ENCODE data around the gene PPAN.

Gene PPAN

GRCh38 chr19:10113964-10114650 lies 7.9 kb downstream of the PPAN start:
- TF ChIP-seq FOXP2 (optimal IDR thresholded peaks at IDR 0.05; ENCODE audit: borderline replicate concordance, extremely low read depth, extremely low read length, insufficient read depth) (peak; percentile 26), POLR2AphosphoS5 (IDR thresholded peaks at IDR 0.05; ENCODE audit: low read depth, low read length) (0 out of 2 replicates have a peak, but pooled peaks have one; percentile 17), REST (IDR thresholded peaks at IDR 0.05; ENCODE audit: insufficient read depth in 1 of 2, low read depth in 2 of 2, low read length in 2 of 2) (no peak)

GRCh38 chr19:10114651-10115391 lies 8.7 kb downstream of the PPAN start:
- TF ChIP-seq FOXP2 (optimal IDR thresholded peaks at IDR 0.05; ENCODE audit: borderline replicate concordance, extremely low read depth, extremely low read length, insufficient read depth) (peak; percentile 8), SIN3A (IDR thresholded peaks at IDR 0.05; ENCODE audit: borderline replicate concordance, insufficient read depth, low read length) (no peak)

GRCh38 chr19:10115392-10116084 lies 9.4 kb downstream of the PPAN start:
- TF ChIP-seq SIN3A (IDR thresholded peaks at IDR 0.05; ENCODE audit: borderline replicate concordance, insufficient read depth, low read length), result no peak
- no peak for TF ChIP-seq TAF1 (IDR thresholded peaks at IDR 0.05; ENCODE audit: borderline replicate concordance, insufficient read depth, low read length)

- TF ChIP-seq POLR2AphosphoS5 (IDR thresholded peaks at IDR 0.05; ENCODE audit: low read depth, low read length) (no peak), SIN3A (IDR thresholded peaks at IDR 0.05; ENCODE audit: borderline replicate concordance, insufficient read depth, low read length) (no peak), REST (IDR thresholded peaks at IDR 0.05; ENCODE audit: insufficient read depth in 1 of 2, low read depth in 2 of 2, low read length in 2 of 2) (no peak), TAF1 (IDR thresholded peaks at IDR 0.05; ENCODE audit: borderline replicate concordance, insufficient read depth, low read length) (no peak), FOXP2 (optimal IDR thresholded peaks at IDR 0.05; ENCODE audit: borderline replicate concordance, extremely low read depth, extremely low read length, insufficient read depth) (no peak)
Measured at GRCh38 chr19:10116085-10116865, 10.1 kb downstream of the PPAN start.

GRCh38 chr19:10116866-10117616 lies 10.9 kb downstream of the PPAN start:
- TF ChIP-seq FOXP2 (optimal IDR thresholded peaks at IDR 0.05; ENCODE audit: borderline replicate concordance, extremely low read depth, extremely low read length, insufficient read depth) (no peak), SIN3A (IDR thresholded peaks at IDR 0.05; ENCODE audit: borderline replicate concordance, insufficient read depth, low read length) (no peak), POLR2AphosphoS5 (IDR thresholded peaks at IDR 0.05; ENCODE audit: low read depth, low read length) (no peak), REST (IDR thresholded peaks at IDR 0.05; ENCODE audit: insufficient read depth in 1 of 2, low read depth in 2 of 2, low read length in 2 of 2) (no peak), TAF1 (IDR thresholded peaks at IDR 0.05; ENCODE audit: borderline replicate concordance, insufficient read depth, low read length) (no peak)
